GM23338 (cell line): ENCODE data around the gene SLC23A3. TPM values are rescaled to one million over a fixed set of nuclear protein-coding genes. Genes with fewer than 3 reads are reported as not detected.
A peak's percentile ranks its signal among the peaks of the same experiment; 100 is the strongest.

Experiments
- ATAC-seq: fragments of 200-7000 bp; cut with Tn5 transposase; 3 replicates; pipeline ENCODE4 v1.9.1; 2020
- DNase-seq: peaks from one replicate; pipeline ENCODE4 v3.0.0-alpha.2; 2015; ENCODE audit warnings: low spot score
- H2AFZ ChIP-seq: fragments of 200-600 bp; sonication (generic); 2 replicates; pipeline ENCODE4 v1.8.0; 2016; ENCODE audit warnings: antibody characterized with exemption, mild to moderate bottlenecking, moderate library complexity
- H3F3A ChIP-seq: fragments of 200-600 bp; sonication (generic); replicated peaks from 2 replicates; pipeline ENCODE4 v1.8.0; 2017; ENCODE audit warnings: antibody characterized with exemption, mixed run types, low read depth
- H3K27ac ChIP-seq: fragments of 200-600 bp; sonication (generic); 2 replicates; pipeline ENCODE4 v1.6.1; 2016; ENCODE audit warnings: low read depth
- H3K27me3 ChIP-seq: fragments of 200-600 bp; sonication (generic); 2 replicates; pipeline ENCODE4 v1.8.0; 2016; ENCODE audit warnings: mild to moderate bottlenecking, mixed run types, moderate library complexity; ENCODE audit not compliant: insufficient read depth
- H3K36me3 ChIP-seq: fragments of 200-600 bp; sonication (generic); 2 replicates; pipeline ENCODE4 v1.8.0; 2016; ENCODE audit warnings: mild to moderate bottlenecking; ENCODE audit not compliant: insufficient read depth
- H3K4me1 ChIP-seq: fragments of 200-600 bp; sonication (generic); 2 replicates; pipeline ENCODE4 v1.8.0; 2016; ENCODE audit warnings: mild to moderate bottlenecking, moderate library complexity; ENCODE audit not compliant: insufficient read depth
- H3K4me2 ChIP-seq: fragments of 200-600 bp; sonication (generic); 2 replicates; pipeline ENCODE4 v1.7.1; 2017; ENCODE audit warnings: mixed run types
- H3K4me3 ChIP-seq: fragments of 200-600 bp; sonication (generic); 2 replicates; pipeline ENCODE4 v1.6.1; 2016; ENCODE audit warnings: mixed run types
- H3K79me2 ChIP-seq: fragments of 200-600 bp; sonication (generic); replicated peaks from 2 replicates; pipeline ENCODE4 v1.8.0; 2017; ENCODE audit warnings: mild to moderate bottlenecking; ENCODE audit not compliant: insufficient read depth
- H3K9me2 ChIP-seq: fragments of 200-600 bp; sonication (generic); 2 replicates; pipeline ENCODE4 v1.8.0; 2017; ENCODE audit not compliant: insufficient read depth
- H4K20me1 ChIP-seq: fragments of 200-600 bp; sonication (generic); replicated peaks from 2 replicates; pipeline ENCODE4 v1.8.0; 2017; ENCODE audit warnings: mild to moderate bottlenecking; ENCODE audit not compliant: insufficient read depth
- H3K27ac Mint-ChIP-seq: 2 replicates; pipeline ENCODE4 v1.8.0; 2020; ENCODE audit warnings: inconsistent platforms, mild to moderate bottlenecking, moderate library complexity, mixed read lengths
- H3K27me3 Mint-ChIP-seq: 3 replicates; pipeline ENCODE4 v1.8.0; 2022; ENCODE audit warnings: low read depth, mild to moderate bottlenecking, moderate library complexity, mixed read lengths, inconsistent platforms; ENCODE audit not compliant: insufficient read depth, poor library complexity
- H3K36me3 Mint-ChIP-seq: 3 replicates; pipeline ENCODE4 v1.8.0; 2021; ENCODE audit warnings: low read depth, mild to moderate bottlenecking, inconsistent platforms, moderate library complexity, mixed read lengths
- H3K4me1 Mint-ChIP-seq: 3 replicates; pipeline ENCODE4 v1.8.0; 2020; ENCODE audit warnings: mild to moderate bottlenecking, inconsistent platforms, mixed read lengths
- H3K4me3 Mint-ChIP-seq: 3 replicates; pipeline ENCODE4 v1.8.0; 2021; ENCODE audit warnings: moderate library complexity, mild to moderate bottlenecking, inconsistent platforms, mixed read lengths
- H3K9me3 Mint-ChIP-seq: 3 replicates; pipeline ENCODE4 v1.8.0; 2020; ENCODE audit warnings: moderate library complexity, mild to moderate bottlenecking, inconsistent platforms, mixed read lengths
- EZH2 ChIP-seq: fragments of 200-600 bp; sonication (generic); IDR thresholded peaks from one replicate; pipeline ENCODE4 v1.8.0; 2017; ENCODE audit warnings: antibody characterized with exemption, mild to moderate bottlenecking, low read depth; ENCODE audit not compliant: unreplicated experiment
- EZH2phosphoT487 ChIP-seq: fragments of 200-600 bp; sonication (generic); IDR thresholded peaks from one replicate; pipeline ENCODE4 v1.8.1; 2018; ENCODE audit warnings: antibody characterized with exemption; ENCODE audit not compliant: unreplicated experiment
- NANOG ChIP-seq: IDR thresholded peaks from 2 replicates; pipeline ENCODE4 v1.6.1; 2016; ENCODE audit warnings: antibody characterized with exemption, borderline replicate concordance
- POLR2AphosphoS5 ChIP-seq: IDR thresholded peaks from 2 replicates; pipeline ENCODE4 v1.6.1; 2016; ENCODE audit warnings: antibody characterized with exemption, low read depth
- STAT1 ChIP-seq: IDR thresholded peaks from one replicate; pipeline ENCODE4 v1.6.1; 2016; ENCODE audit warnings: antibody characterized with exemption; ENCODE audit not compliant: unreplicated experiment
- ZNF114 ChIP-seq: fragments of 250-450 bp; sonication (Bioruptor Pico); IDR thresholded peaks from 2 replicates; pipeline ENCODE4 v1.5.0; 2020; ENCODE audit warnings: mild to moderate bottlenecking, moderate library complexity
- ZNF331 ChIP-seq: fragments of 250-450 bp; sonication (Bioruptor Pico); IDR thresholded peaks from 2 replicates; pipeline ENCODE4 v1.5.0; 2020; ENCODE audit warnings: low read depth, mild to moderate bottlenecking, moderate library complexity
- polyA plus RNA-seq: library from polyadenylated mRNA; unstranded; fragments of >200 nt; fragmentation: Nextera tagmentation; extraction: Ambion mirVana; gene quantifications from 2 replicates; pipeline ENCODE4 v1.2.1, GENCODE V29; 2016
- total RNA-seq: library from RNA; depleted of rRNA; stranded (reverse); fragments of >200 nt; shearing (Covaris generic); gene quantifications from 2 replicates; pipeline ENCODE4 v1.2.3, GENCODE V29; 2014
- TF ChIP-seq, protein P1 (sequence below): IDR thresholded peaks from 2 replicates; pipeline ENCODE4 v1.6.1; 2016; ENCODE audit warnings: antibody characterized with exemption
- TF ChIP-seq, protein P2 (sequence below), 2 experiments: fragments of 200-600 bp in 1 of 2; sonication (generic) in 1 of 2; conservative IDR thresholded peaks; 2 replicates each; pipeline versions ENCODE4 v1.5.1 to v1.6.1; 2016 to 2017; ENCODE audit warnings: antibody characterized with exemption in 2 of 2, low read depth in 2 of 2, mild to moderate bottlenecking in 2 of 2, moderate library complexity in 1 of 2
- TF ChIP-seq, protein P3 (sequence below): IDR thresholded peaks from one replicate; pipeline ENCODE4 v1.6.1; 2018; ENCODE audit warnings: antibody characterized with exemption; ENCODE audit not compliant: unreplicated experiment

The SLC23A3 gene
- total and polyA plus RNA-seq, 2 experiments from 2014 or later: 0.10 to 0.73 TPM

DNA sequence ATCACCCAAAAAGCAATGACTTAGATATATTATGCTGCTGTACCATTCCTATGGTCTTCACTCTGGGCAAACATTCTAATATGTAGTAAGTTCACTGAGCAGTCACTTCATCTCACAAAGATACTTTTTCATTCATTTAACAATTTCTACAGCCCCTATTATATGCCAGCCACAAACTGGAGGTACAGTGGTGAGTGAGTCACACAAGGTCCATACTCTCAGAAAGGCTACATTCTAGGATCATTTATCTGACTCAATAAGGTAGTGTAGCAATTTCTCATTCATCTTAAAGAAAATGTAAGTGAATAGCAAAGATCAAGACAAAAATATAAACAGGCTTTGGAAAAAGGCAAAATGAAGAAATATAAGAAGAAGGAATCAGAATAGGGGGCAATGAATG is 49.7 kb downstream of the SLC23A3 start:
- Mint-ChIP-seq H3K9me3 (no peaks in the 10 kb centered on the region), H3K4me1 (peaks cover 28% of the 10 kb centered on the region), H3K4me3 (no peak overlapping the region), H3K27ac (no peak overlapping the region), H3K27me3 (peaks cover 14% of the 10 kb centered on the region), H3K36me3 (no peaks in the 10 kb centered on the region)
- Histone ChIP-seq H3K9me2 (no peaks in the 10 kb centered on the region), H3K27me3 (no peaks in the 10 kb centered on the region), H3K4me1 (peaks cover 10% of the 10 kb centered on the region; the same call in 1 of the 2 replicates), H3K27ac (no peak overlapping the region), H3K4me2 (no peak overlapping the region), H2AFZ (no peak overlapping the region), H3K79me2 (no peaks in the 10 kb centered on the region), H3K4me3 (no peak overlapping the region), H3F3A (no peaks in the 10 kb centered on the region), H4K20me1 (no peaks in the 10 kb centered on the region; the same call in 1 of the 2 replicates), H3K36me3 (no peaks in the 10 kb centered on the region)
- no peak for DNase-seq
- TF ChIP-seq STAT1: no peak
- TF ChIP-seq, protein P1, sequence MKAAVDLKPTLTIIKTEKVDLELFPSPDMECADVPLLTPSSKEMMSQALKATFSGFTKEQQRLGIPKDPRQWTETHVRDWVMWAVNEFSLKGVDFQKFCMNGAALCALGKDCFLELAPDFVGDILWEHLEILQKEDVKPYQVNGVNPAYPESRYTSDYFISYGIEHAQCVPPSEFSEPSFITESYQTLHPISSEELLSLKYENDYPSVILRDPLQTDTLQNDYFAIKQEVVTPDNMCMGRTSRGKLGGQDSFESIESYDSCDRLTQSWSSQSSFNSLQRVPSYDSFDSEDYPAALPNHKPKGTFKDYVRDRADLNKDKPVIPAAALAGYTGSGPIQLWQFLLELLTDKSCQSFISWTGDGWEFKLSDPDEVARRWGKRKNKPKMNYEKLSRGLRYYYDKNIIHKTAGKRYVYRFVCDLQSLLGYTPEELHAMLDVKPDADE: no peak
- TF ChIP-seq ZNF114 (CRISPR knock-in tag): no peak
- TF ChIP-seq, protein P2, sequence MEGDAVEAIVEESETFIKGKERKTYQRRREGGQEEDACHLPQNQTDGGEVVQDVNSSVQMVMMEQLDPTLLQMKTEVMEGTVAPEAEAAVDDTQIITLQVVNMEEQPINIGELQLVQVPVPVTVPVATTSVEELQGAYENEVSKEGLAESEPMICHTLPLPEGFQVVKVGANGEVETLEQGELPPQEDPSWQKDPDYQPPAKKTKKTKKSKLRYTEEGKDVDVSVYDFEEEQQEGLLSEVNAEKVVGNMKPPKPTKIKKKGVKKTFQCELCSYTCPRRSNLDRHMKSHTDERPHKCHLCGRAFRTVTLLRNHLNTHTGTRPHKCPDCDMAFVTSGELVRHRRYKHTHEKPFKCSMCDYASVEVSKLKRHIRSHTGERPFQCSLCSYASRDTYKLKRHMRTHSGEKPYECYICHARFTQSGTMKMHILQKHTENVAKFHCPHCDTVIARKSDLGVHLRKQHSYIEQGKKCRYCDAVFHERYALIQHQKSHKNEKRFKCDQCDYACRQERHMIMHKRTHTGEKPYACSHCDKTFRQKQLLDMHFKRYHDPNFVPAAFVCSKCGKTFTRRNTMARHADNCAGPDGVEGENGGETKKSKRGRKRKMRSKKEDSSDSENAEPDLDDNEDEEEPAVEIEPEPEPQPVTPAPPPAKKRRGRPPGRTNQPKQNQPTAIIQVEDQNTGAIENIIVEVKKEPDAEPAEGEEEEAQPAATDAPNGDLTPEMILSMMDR (conservative IDR thresholded peaks at IDR 0.05; ENCODE audit: low read depth in 2 of 2): no peak
- no peak for TF ChIP-seq NANOG
- no peak for ATAC-seq

GRCh38 chr2:219119422-219120043 is 50.3 kb downstream of the SLC23A3 start:
- Mint-ChIP-seq H3K27ac (no peak overlapping the region), H3K9me3 (no peaks in the 10 kb centered on the region), H3K27me3 (peaks cover 14% of the 10 kb centered on the region), H3K4me1 (peaks cover 27% of the 10 kb centered on the region), H3K36me3 (no peaks in the 10 kb centered on the region), H3K4me3 (no peak overlapping the region)
- no peak overlapping the region for H3K4me2 ChIP-seq
- no peaks in the 10 kb centered on the region; the same call in 1 of the 2 replicates for H4K20me1 ChIP-seq
- H3F3A ChIP-seq: no peaks in the 10 kb centered on the region
- H3K9me2 ChIP-seq: no peaks in the 10 kb centered on the region
- H3K36me3 ChIP-seq: no peaks in the 10 kb centered on the region
- ATAC-seq (peak; percentile 88), DNase-seq (peak; percentile 89)
- H3K27ac ChIP-seq: no peak overlapping the region
- H2AFZ ChIP-seq: no peak overlapping the region
- H3K4me3 ChIP-seq: no peak overlapping the region
- no peaks in the 10 kb centered on the region for H3K79me2 ChIP-seq
- no peaks in the 10 kb centered on the region for H3K27me3 ChIP-seq
- peaks cover 10% of the 10 kb centered on the region; the same call in 1 of the 2 replicates for H3K4me1 ChIP-seq
- TF ChIP-seq ZNF331 (CRISPR knock-in tag): no peak
- no peak for TF ChIP-seq STAT1
- TF ChIP-seq, protein P1: no peak
- TF ChIP-seq POLR2AphosphoS5: no peak
- TF ChIP-seq NANOG: no peak
- TF ChIP-seq EZH2phosphoT487: no peak
- TF ChIP-seq, protein P3, sequence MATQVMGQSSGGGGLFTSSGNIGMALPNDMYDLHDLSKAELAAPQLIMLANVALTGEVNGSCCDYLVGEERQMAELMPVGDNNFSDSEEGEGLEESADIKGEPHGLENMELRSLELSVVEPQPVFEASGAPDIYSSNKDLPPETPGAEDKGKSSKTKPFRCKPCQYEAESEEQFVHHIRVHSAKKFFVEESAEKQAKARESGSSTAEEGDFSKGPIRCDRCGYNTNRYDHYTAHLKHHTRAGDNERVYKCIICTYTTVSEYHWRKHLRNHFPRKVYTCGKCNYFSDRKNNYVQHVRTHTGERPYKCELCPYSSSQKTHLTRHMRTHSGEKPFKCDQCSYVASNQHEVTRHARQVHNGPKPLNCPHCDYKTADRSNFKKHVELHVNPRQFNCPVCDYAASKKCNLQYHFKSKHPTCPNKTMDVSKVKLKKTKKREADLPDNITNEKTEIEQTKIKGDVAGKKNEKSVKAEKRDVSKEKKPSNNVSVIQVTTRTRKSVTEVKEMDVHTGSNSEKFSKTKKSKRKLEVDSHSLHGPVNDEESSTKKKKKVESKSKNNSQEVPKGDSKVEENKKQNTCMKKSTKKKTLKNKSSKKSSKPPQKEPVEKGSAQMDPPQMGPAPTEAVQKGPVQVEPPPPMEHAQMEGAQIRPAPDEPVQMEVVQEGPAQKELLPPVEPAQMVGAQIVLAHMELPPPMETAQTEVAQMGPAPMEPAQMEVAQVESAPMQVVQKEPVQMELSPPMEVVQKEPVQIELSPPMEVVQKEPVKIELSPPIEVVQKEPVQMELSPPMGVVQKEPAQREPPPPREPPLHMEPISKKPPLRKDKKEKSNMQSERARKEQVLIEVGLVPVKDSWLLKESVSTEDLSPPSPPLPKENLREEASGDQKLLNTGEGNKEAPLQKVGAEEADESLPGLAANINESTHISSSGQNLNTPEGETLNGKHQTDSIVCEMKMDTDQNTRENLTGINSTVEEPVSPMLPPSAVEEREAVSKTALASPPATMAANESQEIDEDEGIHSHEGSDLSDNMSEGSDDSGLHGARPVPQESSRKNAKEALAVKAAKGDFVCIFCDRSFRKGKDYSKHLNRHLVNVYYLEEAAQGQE: no peak
- TF ChIP-seq EZH2: peak; percentile 42
